Choroid plexus epithelial cell (primary cell): ENCODE data around the gene ARHGAP28.

Experiments used
- DNase-seq: peaks from one replicate; pipeline ENCODE4 v3.0.0-alpha.2; 2010; ENCODE audit warnings: low read depth
- H3K4me3 ChIP-seq: 2 replicates; pipeline ENCODE4 v1.5.1; 2011; ENCODE audit warnings: low read depth, mild to moderate bottlenecking, control low read depth, low read length, moderate library complexity
- TF ChIP-seq, protein P1 (sequence below): conservative IDR thresholded peaks from 2 replicates; pipeline ENCODE4 v1.5.1; 2011; ENCODE audit warnings: low read depth, mild to moderate bottlenecking, control low read depth, inconsistent platforms, low read length, moderate library complexity

The ARHGAP28 gene

GRCh38 chr18:6759579-6759978 is 30.1 kb downstream of the ARHGAP28 start:
- TF ChIP-seq, protein P1, sequence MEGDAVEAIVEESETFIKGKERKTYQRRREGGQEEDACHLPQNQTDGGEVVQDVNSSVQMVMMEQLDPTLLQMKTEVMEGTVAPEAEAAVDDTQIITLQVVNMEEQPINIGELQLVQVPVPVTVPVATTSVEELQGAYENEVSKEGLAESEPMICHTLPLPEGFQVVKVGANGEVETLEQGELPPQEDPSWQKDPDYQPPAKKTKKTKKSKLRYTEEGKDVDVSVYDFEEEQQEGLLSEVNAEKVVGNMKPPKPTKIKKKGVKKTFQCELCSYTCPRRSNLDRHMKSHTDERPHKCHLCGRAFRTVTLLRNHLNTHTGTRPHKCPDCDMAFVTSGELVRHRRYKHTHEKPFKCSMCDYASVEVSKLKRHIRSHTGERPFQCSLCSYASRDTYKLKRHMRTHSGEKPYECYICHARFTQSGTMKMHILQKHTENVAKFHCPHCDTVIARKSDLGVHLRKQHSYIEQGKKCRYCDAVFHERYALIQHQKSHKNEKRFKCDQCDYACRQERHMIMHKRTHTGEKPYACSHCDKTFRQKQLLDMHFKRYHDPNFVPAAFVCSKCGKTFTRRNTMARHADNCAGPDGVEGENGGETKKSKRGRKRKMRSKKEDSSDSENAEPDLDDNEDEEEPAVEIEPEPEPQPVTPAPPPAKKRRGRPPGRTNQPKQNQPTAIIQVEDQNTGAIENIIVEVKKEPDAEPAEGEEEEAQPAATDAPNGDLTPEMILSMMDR: no peak
- no peak for DNase-seq

GRCh38 chr18:6763524-6763923 is 34.0 kb downstream of the ARHGAP28 start:
- TF ChIP-seq, protein P1: no peak
- H3K4me3 ChIP-seq: no peak overlapping the region
- DNase-seq: no peak

More at GRCh38 chr18:6759579-6759978, 30.1 kb downstream of the ARHGAP28 start:
- no peak overlapping the region for H3K4me3 ChIP-seq

- TF ChIP-seq, protein P1: no peak
- no peak for DNase-seq
Observed at GRCh38 chr18:6764382-6764781, 34.9 kb downstream of the ARHGAP28 start.

GRCh38 chr18:6773777-6774176 is 44.3 kb downstream of the ARHGAP28 start:
- no peak overlapping the region for H3K4me3 ChIP-seq
- TF ChIP-seq, protein P1: no peak
- no peak for DNase-seq

More at GRCh38 chr18:6764382-6764781, 34.9 kb downstream of the ARHGAP28 start:
- no peak overlapping the region for H3K4me3 ChIP-seq

- no peak overlapping the region for H3K4me3 ChIP-seq
- no peak for DNase-seq
- TF ChIP-seq, protein P1: no peak
Observed at GRCh38 chr18:6775237-6775636, 45.7 kb downstream of the ARHGAP28 start.

DNA sequence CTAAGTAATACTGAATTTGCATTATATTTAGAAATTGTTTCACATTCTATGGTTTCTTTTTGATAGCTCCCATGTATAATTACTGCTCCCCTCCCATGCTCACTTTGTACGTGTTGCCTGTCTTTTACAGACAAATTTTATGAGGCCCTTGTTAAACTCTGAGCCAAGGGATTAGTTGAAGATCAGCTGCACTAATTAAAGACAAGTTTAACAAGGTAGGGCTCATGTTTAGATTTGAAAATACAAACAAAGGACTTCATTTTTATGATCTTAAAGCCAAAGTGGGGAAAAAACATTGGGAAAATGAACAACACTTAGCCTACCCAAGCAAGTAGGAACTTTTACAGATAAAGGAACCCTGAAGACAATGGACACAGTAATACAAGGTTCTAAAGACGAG is 46.2 kb downstream of the ARHGAP28 start:
- TF ChIP-seq, protein P1: no peak
- DNase-seq: no peak
- no peak overlapping the region for H3K4me3 ChIP-seq

DNA sequence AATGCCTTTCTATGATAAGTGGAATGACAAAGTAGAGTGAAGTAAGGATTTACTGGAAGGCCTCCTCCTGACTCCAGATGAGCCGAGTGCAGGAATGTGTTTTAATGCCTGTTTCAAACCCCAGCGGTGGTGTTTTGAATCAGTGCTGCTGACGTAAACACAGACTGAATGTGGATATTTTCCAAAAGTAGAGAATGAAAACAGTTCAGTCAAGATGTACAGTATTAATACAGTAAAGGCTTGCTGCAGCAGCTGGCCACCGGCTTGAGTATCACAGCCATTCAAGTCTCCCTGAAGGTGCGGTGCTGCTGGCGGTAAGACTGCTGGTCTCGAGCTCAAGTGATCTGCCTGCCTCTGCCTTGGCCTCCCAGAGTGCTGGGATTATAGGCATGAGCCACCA is 46.7 kb downstream of the ARHGAP28 start:
- H3K4me3 ChIP-seq: no peak overlapping the region
- TF ChIP-seq, protein P1: peak; percentile 10
- peak; percentile 97 for DNase-seq
